T-cell (primary cell): ENCODE data around the gene POLR3B. TPM values are rescaled to one million over a fixed set of nuclear protein-coding genes. Genes with fewer than 3 reads are reported as not detected.

ENCODE experiments used
- ATAC-seq, 4 experiments: fragments of 200-7000 bp in 3 of 4; fragments of 150-1000 bp in 1 of 4; cut with Tn5 transposase; replicated peaks in 1 of 4; 1 replicate in 3 of 4; 2 replicates in 1 of 4; pipeline ENCODE4 v1.10.0; 2021; ENCODE audit warnings: moderate library complexity in 3 of 4, mild to moderate bottlenecking in 2 of 4, moderate number of reproducible peaks in 1 of 4
- CTCF ChIA-PET, 2 donors: fragments of 300-600 bp; sonication (Branson Sonifier 250); formaldehyde crosslinking; loops; one replicate each; lab custom pipeline; 2022; ENCODE audit warnings: antibody characterized with exemption in 2 of 2; lab: Charles Lee
- POLR2A ChIA-PET, 2 donors: fragments of 300-600 bp; sonication (Branson Sonifier 250); formaldehyde crosslinking; loops; one replicate each; lab custom pipeline; 2022; ENCODE audit warnings: antibody characterized with exemption in 2 of 2; lab: Charles Lee
- DNase-seq, 35 experiments: peaks; one replicate each; pipeline versions ENCODE4 v3.0.0 to v3.0.0-alpha.2; 2013 to 2023
- H3K27ac ChIP-seq: one replicate; pipeline ENCODE4 v1.5.1; 2013; ENCODE audit warnings: low read length
- H3K27me3 ChIP-seq, 2 experiments: replicated peaks in 1 of 2; 1 replicate in 1 of 2; 2 replicates in 1 of 2; pipeline versions ENCODE4 v1.6.1 to v1.7.0; 2013; ENCODE audit warnings: low read length in 1 of 2, mixed read lengths in 1 of 2; ENCODE audit not compliant: control insufficient read depth in 2 of 2, insufficient read depth in 2 of 2; ENCODE audit errors: extremely low read depth in 1 of 2
- H3K36me3 ChIP-seq, 2 donors: 1 replicate in 1 of 2; 2 replicates in 1 of 2; pipeline versions ENCODE4 v1.6.1 to v1.7.0; 2013; ENCODE audit warnings: low read length in 1 of 2; ENCODE audit not compliant: control insufficient read depth in 2 of 2, insufficient read depth in 1 of 2; ENCODE audit errors: extremely low read depth in 1 of 2
- H3K4me1 ChIP-seq, 2 experiments: 1 replicate in 1 of 2; 2 replicates in 1 of 2; pipeline versions ENCODE4 v1.6.1 to v1.7.0; 2013; ENCODE audit warnings: low read length in 2 of 2, mixed read lengths in 1 of 2; ENCODE audit not compliant: insufficient read depth in 2 of 2, control insufficient read depth in 1 of 2; ENCODE audit errors: extremely low read depth in 1 of 2
- H3K4me3 ChIP-seq, 2 donors: 1 replicate in 1 of 2; 2 replicates in 1 of 2; pipeline versions ENCODE4 v1.5.1 to v1.7.0; 2013; ENCODE audit warnings: mild to moderate bottlenecking in 2 of 2, low read length in 1 of 2, moderate library complexity in 1 of 2; ENCODE audit not compliant: control insufficient read depth in 1 of 2; ENCODE audit errors: extremely low read depth in 1 of 2
- H3K9me3 ChIP-seq: 2 replicates; pipeline ENCODE4 v1.7.0; 2013
- H3K27ac Mint-ChIP-seq, 2 donors: one replicate each; pipeline ENCODE4 v1.8.0; 2020 to 2021; ENCODE audit warnings: mild to moderate bottlenecking in 2 of 2, mixed read lengths in 2 of 2
- H3K27me3 Mint-ChIP-seq, 2 donors: one replicate each; pipeline ENCODE4 v1.8.0; 2021 to 2022; ENCODE audit warnings: mixed read lengths in 2 of 2
- H3K36me3 Mint-ChIP-seq: one replicate; pipeline ENCODE4 v1.8.0; 2021; ENCODE audit warnings: mixed read lengths
- H3K4me1 Mint-ChIP-seq, 3 donors: one replicate each; pipeline ENCODE4 v1.8.0; 2020 to 2022; ENCODE audit warnings: mixed read lengths in 3 of 3, mild to moderate bottlenecking in 1 of 3
- H3K4me3 Mint-ChIP-seq, 3 donors: one replicate each; pipeline ENCODE4 v1.8.0; 2020 to 2022; ENCODE audit warnings: mild to moderate bottlenecking in 3 of 3, mixed read lengths in 3 of 3, moderate library complexity in 3 of 3
- H3K9me3 Mint-ChIP-seq, 3 donors: one replicate each; pipeline ENCODE4 v1.8.0; 2020 to 2022; ENCODE audit warnings: mixed read lengths in 3 of 3
- WGBS: methylation state at CpG from one replicate; pipeline ENCODE4 v1.1.5; 2013; ENCODE audit warnings: missing lambda C conversion rate; ENCODE audit not compliant: insufficient coverage; 5-methylcytosine and 5-hydroxymethylcytosine counted together
- total RNA-seq, 35 experiments: library from RNA in 6 of 35; stranded (reverse) in 6 of 35; fragments of 120-200 nt in 1 of 35; gene quantifications; one replicate each; pipeline versions ENCODE4 v1.2.1 to v1.2.4 and lab custom pipeline; 2013 to 2026

POLR3B gene
- total RNA-seq, 5 donors from 2014 or later (not counting 1 experiment from before 2014, with no cell fraction given): 6.3 to 8.4 (median 7.0) TPM

DNA sequence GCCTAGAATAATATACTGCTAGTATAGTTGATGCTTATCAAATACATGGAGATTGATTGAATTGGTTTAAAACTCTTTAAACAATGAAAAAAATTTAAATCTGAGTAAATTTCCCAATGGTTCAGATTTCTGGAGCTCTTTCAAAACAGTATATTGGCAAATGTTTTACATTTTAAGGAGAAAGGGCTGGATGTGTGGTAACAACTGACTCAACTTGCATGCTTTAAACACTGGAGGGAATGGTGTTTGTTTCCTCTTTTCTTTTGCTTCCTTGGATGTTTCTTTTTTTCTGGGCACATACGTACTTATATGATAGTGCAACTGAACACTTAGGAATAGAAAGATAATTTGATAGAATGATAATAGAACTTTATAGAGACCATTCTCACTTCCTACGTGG lies 151.4 kb downstream of the POLR3B start:
- Mint-ChIP-seq H3K36me3 (peaks cover 51% of the 10 kb centered on the region), H3K27ac (no peak overlapping the region), H3K4me3 (no peak overlapping the region), H3K4me1 (peaks cover 0 to 3% (median 0%) of the 10 kb centered on the region in 3 donors), H3K9me3 (peaks cover 2 to 4% (median 4%) of the 10 kb centered on the region in 3 donors), H3K27me3 (no peaks in the 10 kb centered on the region)
- DNase-seq (no peak), ATAC-seq (no peak)
- POLR2A ChIA-PET: no interaction called here
- no CpG with 5 or more reads among the region's 2 CpGs for WGBS
- H3K9me3 ChIP-seq: no peaks in the 10 kb centered on the region
- H3K27me3 ChIP-seq: no peaks in the 10 kb centered on the region
- no peak overlapping the region for H3K27ac ChIP-seq
- peaks cover 0 to 15% of the 10 kb centered on the region in 2 donors for H3K36me3 ChIP-seq
- CTCF ChIA-PET: no interaction called here
- H3K4me3 ChIP-seq: no peak overlapping the region
- H3K4me1 ChIP-seq: no peaks in the 10 kb centered on the region

DNA sequence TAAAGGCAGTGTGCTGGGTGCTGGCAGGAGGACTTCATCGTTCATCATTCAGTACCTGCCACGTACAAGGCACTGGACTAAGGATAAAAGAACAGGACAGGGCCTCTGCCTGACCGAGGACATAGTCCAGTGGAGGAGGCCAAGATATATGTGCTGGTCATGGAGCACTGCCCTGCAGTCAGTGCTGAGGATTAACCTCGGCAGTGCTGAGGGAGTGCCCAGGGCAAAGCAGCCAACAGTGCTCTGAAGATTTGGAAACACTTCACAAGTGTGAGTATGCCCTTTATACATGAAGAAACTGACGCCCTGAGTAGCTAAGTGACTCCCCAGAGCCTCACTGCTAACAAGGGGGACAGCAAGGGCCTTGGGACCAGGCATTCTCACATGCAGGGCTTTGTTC lies 153.8 kb downstream of the POLR3B start:
- Histone ChIP-seq H3K9me3 (no peaks in the 10 kb centered on the region), H3K27me3 (no peaks in the 10 kb centered on the region), H3K4me1 (no peaks in the 10 kb centered on the region), H3K36me3 (peaks cover 0 to 6% of the 10 kb centered on the region in 2 donors), H3K4me3 (no peak overlapping the region), H3K27ac (no peak overlapping the region)
- Mint-ChIP-seq H3K4me1 (peaks cover 0 to 3% (median 0%) of the 10 kb centered on the region in 3 donors), H3K4me3 (no peak overlapping the region), H3K9me3 (peaks cover 3 to 4% (median 4%) of the 10 kb centered on the region in 3 donors), H3K27me3 (no peaks in the 10 kb centered on the region), H3K27ac (no peak overlapping the region), H3K36me3 (peaks cover 39% of the 10 kb centered on the region)
- 98% methylated on average over 4 of the region's 5 CpGs for WGBS
- ChIA-PET POLR2A (no interaction called here), CTCF (no interaction called here)
- no peak for DNase-seq
- no peak for ATAC-seq

DNA sequence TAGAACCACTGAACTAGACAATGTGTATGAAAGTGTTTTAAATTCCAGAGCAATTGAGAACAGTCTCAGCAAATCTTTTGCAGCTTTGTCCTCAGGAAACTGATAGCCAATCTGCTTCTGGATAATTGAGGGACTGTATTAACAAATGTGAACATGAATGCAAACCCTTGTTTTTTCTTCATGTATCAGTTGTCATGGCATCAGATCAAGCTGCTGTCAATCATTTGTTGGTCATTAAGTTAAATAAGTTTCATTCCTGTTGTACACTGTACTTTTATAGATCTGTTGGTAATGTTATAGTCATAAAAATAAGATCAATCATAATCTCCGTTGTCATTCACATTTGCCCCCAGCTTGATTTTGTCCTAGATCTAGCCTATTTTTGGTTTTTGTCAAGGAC lies 159.8 kb downstream of the POLR3B start:
- H3K9me3 Mint-ChIP-seq: peaks cover 3 to 4% (median 4%) of the 10 kb centered on the region in 3 donors
- Histone ChIP-seq H3K27ac (no peak overlapping the region), H3K9me3 (no peaks in the 10 kb centered on the region), H3K4me1 (no peaks in the 10 kb centered on the region), H3K36me3 (no peaks in the 10 kb centered on the region), H3K4me3 (no peak overlapping the region), H3K27me3 (peaks cover 0 to 9% of the 10 kb centered on the region in 2 experiments)
- ATAC-seq: no peak
- no peak overlapping the region for H3K27ac Mint-ChIP-seq
- POLR2A ChIA-PET: no interaction called here
- DNase-seq: no peak
- H3K36me3 Mint-ChIP-seq: peaks cover 2% of the 10 kb centered on the region
- WGBS: 100% methylated on average over 1 of the region's 1 CpG
- CTCF ChIA-PET: interaction anchor here in 1 of 2 donors (0.6 kb wide), 1 partner anchor 684 kb away, joined by 4 read pairs; no protein-coding TSS in a partner anchor
- H3K27me3 Mint-ChIP-seq: peaks cover 6 to 9% of the 10 kb centered on the region in 2 donors
- peaks cover 0 to 1% (median 0%) of the 10 kb centered on the region in 3 donors for H3K4me1 Mint-ChIP-seq
- no peak overlapping the region for H3K4me3 Mint-ChIP-seq

DNA sequence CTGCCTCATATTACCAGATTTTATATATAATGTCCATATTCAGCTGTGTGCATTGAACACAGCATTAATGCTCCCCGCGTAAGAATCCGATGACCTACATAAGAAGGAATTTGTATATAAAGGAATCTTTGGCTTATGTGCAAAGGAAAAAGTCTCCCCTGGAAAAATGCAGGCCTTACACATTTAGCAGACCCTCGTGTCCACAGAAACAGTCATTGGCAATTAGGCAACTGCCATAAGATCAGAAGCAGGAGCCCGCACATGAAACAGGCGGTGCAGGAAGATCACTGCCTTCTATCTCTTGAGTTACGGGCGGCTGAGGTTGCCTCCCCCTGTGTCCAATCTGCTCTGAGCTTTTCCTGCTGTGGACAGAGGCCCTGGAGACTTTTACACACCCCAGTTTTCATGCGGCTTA lies 162.1 kb downstream of the POLR3B start:
- Histone ChIP-seq H3K36me3 (no peaks in the 10 kb centered on the region), H3K9me3 (no peaks in the 10 kb centered on the region), H3K4me3 (no peak overlapping the region), H3K27me3 (peaks cover 0 to 9% of the 10 kb centered on the region in 2 experiments), H3K4me1 (no peaks in the 10 kb centered on the region), H3K27ac (no peak overlapping the region)
- ChIA-PET POLR2A (no interaction called here), CTCF (no interaction called here)
- WGBS: 75% methylated on average over 4 of the region's 9 CpGs
- Mint-ChIP-seq H3K36me3 (no peaks in the 10 kb centered on the region), H3K27me3 (peaks cover 7 to 14% of the 10 kb centered on the region in 2 donors), H3K4me1 (no peaks in the 10 kb centered on the region), H3K9me3 (no peaks in the 10 kb centered on the region), H3K4me3 (no peak overlapping the region), H3K27ac (no peak overlapping the region)
- DNase-seq: no peak
- ATAC-seq: no peak

DNA sequence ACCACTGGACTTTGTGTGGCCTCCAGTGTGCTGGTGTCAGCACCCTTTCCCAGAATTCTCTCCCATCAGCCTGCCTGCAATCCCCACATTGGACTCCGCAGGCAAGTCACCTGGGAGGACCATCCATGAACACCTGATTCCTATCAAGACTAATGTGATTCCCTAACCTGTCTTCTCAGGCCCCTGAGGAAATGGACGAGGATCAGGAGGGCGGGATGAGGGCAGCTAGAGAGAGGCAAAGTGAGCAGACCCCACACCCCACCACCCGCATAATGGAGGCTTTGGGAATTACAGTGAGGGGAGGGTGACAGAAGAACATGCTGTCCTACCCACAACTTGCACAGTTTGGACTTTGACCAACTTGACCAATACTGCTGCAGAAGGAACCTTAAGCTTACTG lies 164.4 kb downstream of the POLR3B start:
- Histone ChIP-seq H3K9me3 (no peaks in the 10 kb centered on the region), H3K27me3 (peaks cover 0 to 9% of the 10 kb centered on the region in 2 experiments), H3K27ac (no peak overlapping the region), H3K36me3 (no peaks in the 10 kb centered on the region), H3K4me3 (no peak overlapping the region), H3K4me1 (no peaks in the 10 kb centered on the region)
- no peak for DNase-seq
- no peak for ATAC-seq
- H3K9me3 Mint-ChIP-seq: no peaks in the 10 kb centered on the region
- ChIA-PET POLR2A (no interaction called here), CTCF (no interaction called here)
- H3K4me3 Mint-ChIP-seq: no peak overlapping the region
- H3K27me3 Mint-ChIP-seq: peaks cover 12 to 17% of the 10 kb centered on the region in 2 donors
- no peaks in the 10 kb centered on the region for H3K4me1 Mint-ChIP-seq
- H3K36me3 Mint-ChIP-seq: no peaks in the 10 kb centered on the region
- no CpG with 5 or more reads among the region's 4 CpGs for WGBS
- no peak overlapping the region for H3K27ac Mint-ChIP-seq

DNA sequence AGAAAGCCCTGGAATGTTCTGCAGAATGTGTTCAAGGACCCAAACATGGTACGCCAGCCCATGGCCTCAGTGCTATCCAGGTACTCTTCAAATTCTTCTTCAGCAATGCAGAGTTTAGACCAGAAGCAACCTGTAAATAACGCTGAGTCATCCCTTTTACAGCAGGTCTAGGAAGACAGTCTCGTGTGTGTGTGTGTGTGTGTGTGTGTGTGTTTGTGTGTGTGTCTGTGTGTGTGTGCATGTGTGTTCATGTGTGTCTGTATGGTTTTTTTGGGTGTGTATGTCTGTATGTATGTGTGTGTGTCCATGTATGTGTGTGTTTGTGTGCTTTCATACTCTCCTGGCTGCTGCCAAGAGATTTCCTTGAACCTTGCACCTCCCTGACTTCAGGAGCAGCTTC lies 165.2 kb downstream of the POLR3B start:
- POLR2A ChIA-PET: no interaction called here
- 65% methylated on average over 3 of the region's 3 CpGs for WGBS

More for the DNA sequence above, 165.2 kb downstream of the POLR3B start:
- Histone ChIP-seq H3K27me3 (peaks cover 0 to 9% of the 10 kb centered on the region in 2 experiments), H3K4me1 (no peaks in the 10 kb centered on the region), H3K27ac (no peak overlapping the region), H3K36me3 (no peaks in the 10 kb centered on the region), H3K9me3 (no peaks in the 10 kb centered on the region), H3K4me3 (no peak overlapping the region)
- ATAC-seq: no peak
- Mint-ChIP-seq H3K27ac (no peak overlapping the region), H3K4me1 (no peaks in the 10 kb centered on the region), H3K4me3 (no peak overlapping the region), H3K36me3 (no peaks in the 10 kb centered on the region), H3K9me3 (peaks cover 0 to under 1% (median 0%) of the 10 kb centered on the region in 3 donors), H3K27me3 (peaks cover 12 to 17% of the 10 kb centered on the region in 2 donors)
- CTCF ChIA-PET: no interaction called here
- DNase-seq: no peak
